Sigmoid colon (tissue), 7 donors: ENCODE results near the gene RACGAP1. TPM values are rescaled to one million over a fixed set of nuclear protein-coding genes. Genes with fewer than 3 reads are reported as not detected.
A peak's percentile ranks its signal among the peaks of the same experiment; 100 is the strongest.

Experiments
- DNase-seq: peaks from one replicate; pipeline ENCODE4 v3.0.0-alpha.2; 2019
- H3K27ac ChIP-seq, 4 donors: fragments of 200-600 bp; sonication (generic); one replicate each; pipeline ENCODE4 v1.5.1; 2016 to 2019; ENCODE audit warnings: mild to moderate bottlenecking in 1 of 4
- H3K27me3 ChIP-seq, 3 donors: fragments of 200-600 bp; sonication (generic); one replicate each; pipeline ENCODE4 v1.5.1; 2019; ENCODE audit warnings: mild to moderate bottlenecking in 1 of 3
- H3K36me3 ChIP-seq, 4 donors: fragments of 200-600 bp; sonication (generic); one replicate each; pipeline ENCODE4 v1.5.1; 2016 to 2019
- H3K4me1 ChIP-seq, 4 donors: fragments of 200-600 bp; sonication (generic); one replicate each; pipeline ENCODE4 v1.5.1; 2017 to 2019
- H3K4me3 ChIP-seq, 4 donors: fragments of 200-600 bp; sonication (generic); one replicate each; pipeline ENCODE4 v1.5.1; 2017 to 2019; ENCODE audit warnings: mild to moderate bottlenecking in 2 of 4, moderate library complexity in 1 of 4
- H3K9me3 ChIP-seq, 4 donors: fragments of 200-600 bp in 3 of 4; sonication (generic) in 3 of 4; one replicate each; pipeline versions ENCODE4 v1.5.1 to v1.6.1; 2013 to 2019
- CTCF ChIP-seq, 4 experiments: fragments of 450-650 bp in 3 of 4; fragments of 200-600 bp in 1 of 4; IDR thresholded peaks; one replicate each; pipeline ENCODE4 v1.5.1; 2016 to 2019; ENCODE audit warnings: antibody characterized with exemption in 4 of 4, mild to moderate bottlenecking in 3 of 4, moderate library complexity in 2 of 4
- EP300 ChIP-seq, 4 donors: sonication (generic); formaldehyde crosslinking; IDR thresholded peaks; one replicate each; pipeline ENCODE4 v1.6.1; 2017; ENCODE audit warnings: antibody characterized with exemption in 4 of 4
- POLR2A ChIP-seq, 2 donors: fragments of 450-650 bp; IDR thresholded peaks; one replicate each; pipeline ENCODE4 v1.6.1; 2016; ENCODE audit warnings: antibody characterized with exemption in 2 of 2, mild to moderate bottlenecking in 2 of 2, moderate library complexity in 2 of 2
- POLR2AphosphoS5 ChIP-seq, 4 donors: sonication (generic); formaldehyde crosslinking; IDR thresholded peaks; one replicate each; pipeline ENCODE4 v1.6.1; 2017; ENCODE audit warnings: antibody characterized with exemption in 4 of 4
- WGBS, 2 donors: extraction: QIAGEN DNeasy Blood & Tissue Kit; methylation state at CpG; one replicate each; pipeline ENCODE4 v1.1.7; 2013; 5-methylcytosine and 5-hydroxymethylcytosine counted together
- intact Hi-C: fragments of 100-400 bp; cut with DNase I; formaldehyde crosslinking; loops from one replicate; pipeline ENCODE4 v1.15.1; 2023
- polyA plus RNA-seq, 3 donors: library from polyadenylated mRNA; stranded (reverse); fragments of 200-250 nt; gene quantifications; one replicate each; pipeline ENCODE4 v1.2.3, GENCODE V29; 2013
- total RNA-seq, 4 donors: library from RNA; depleted of rRNA; stranded (reverse); fragments of >200 nt; gene quantifications; one replicate each; pipeline ENCODE4 v1.1.0, GENCODE V29; 2016
- donor health status: healthy with polysubstance abuse.
- donor health status: Bipolar disorder and iron deficiency.
- donor health status: healthy.

The RACGAP1 gene
- total and polyA plus RNA-seq, 7 donors, result 4.8 to 42.6 (median 22.5) TPM

DNA sequence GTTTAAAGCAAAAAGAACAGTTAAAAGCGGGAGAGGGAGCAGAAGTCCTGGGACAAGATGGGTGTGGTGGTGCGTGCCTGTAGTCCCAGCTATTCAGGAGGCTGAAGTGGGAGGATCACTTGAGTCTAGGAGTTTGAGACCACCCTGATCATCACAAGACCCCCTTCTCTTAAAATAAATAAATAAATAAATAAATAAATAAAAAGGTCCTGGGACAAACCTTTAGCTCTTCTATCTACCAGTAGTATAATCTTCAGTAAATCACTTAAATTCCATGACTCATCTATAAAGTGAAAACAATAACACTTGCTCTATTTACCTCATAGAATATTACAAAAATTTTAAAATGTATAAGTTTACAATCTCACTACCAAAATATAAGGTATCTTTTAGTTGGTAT, 5.8 kb downstream of the RACGAP1 start:
- no peaks in the 10 kb centered on the region for H3K27me3 ChIP-seq
- H3K27ac ChIP-seq, result no peak overlapping the region
- DNase-seq, result no peak
- H3K36me3 ChIP-seq, result peaks cover 0 to 6% (median 0%) of the 10 kb centered on the region in 4 donors
- no peak overlapping the region for H3K4me3 ChIP-seq
- TF ChIP-seq POLR2AphosphoS5 (IDR thresholded peaks at IDR 0.05) (no peak), POLR2A (IDR thresholded peaks at IDR 0.05) (no peak), CTCF (IDR thresholded peaks at IDR 0.05) (no peak), EP300 (IDR thresholded peaks at IDR 0.05) (no peak)
- WGBS, 2 donors, result 80 to 95% methylated on average over 2 of the region's 2 CpGs
- intact Hi-C loops, result no loop called here
- peaks cover 0 to 34% (median 25%) of the 10 kb centered on the region in 4 donors for H3K4me1 ChIP-seq
- no peaks in the 10 kb centered on the region for H3K9me3 ChIP-seq

GRCh38 chr12:50018968-50019367, 6.3 kb downstream of the RACGAP1 start:
- intact Hi-C loops, result no loop called here
- H3K4me1 ChIP-seq, result peaks cover 0 to 30% (median 21%) of the 10 kb centered on the region in 4 donors
- no peak for TF ChIP-seq EP300 (IDR thresholded peaks at IDR 0.05)
- no peak for TF ChIP-seq POLR2AphosphoS5 (IDR thresholded peaks at IDR 0.05)
- no peak for TF ChIP-seq POLR2A (IDR thresholded peaks at IDR 0.05)
- TF ChIP-seq CTCF (IDR thresholded peaks at IDR 0.05), result no peak
- WGBS, 2 donors, result 93 to 98% methylated on average over 2 of the region's 2 CpGs
- H3K36me3 ChIP-seq, result peaks cover 0 to 11% (median 0%) of the 10 kb centered on the region in 4 donors
- no peak overlapping the region for H3K27ac ChIP-seq
- no peak for DNase-seq
- H3K27me3 ChIP-seq, result no peaks in the 10 kb centered on the region
- H3K9me3 ChIP-seq, result no peaks in the 10 kb centered on the region
- no peak overlapping the region for H3K4me3 ChIP-seq

DNA sequence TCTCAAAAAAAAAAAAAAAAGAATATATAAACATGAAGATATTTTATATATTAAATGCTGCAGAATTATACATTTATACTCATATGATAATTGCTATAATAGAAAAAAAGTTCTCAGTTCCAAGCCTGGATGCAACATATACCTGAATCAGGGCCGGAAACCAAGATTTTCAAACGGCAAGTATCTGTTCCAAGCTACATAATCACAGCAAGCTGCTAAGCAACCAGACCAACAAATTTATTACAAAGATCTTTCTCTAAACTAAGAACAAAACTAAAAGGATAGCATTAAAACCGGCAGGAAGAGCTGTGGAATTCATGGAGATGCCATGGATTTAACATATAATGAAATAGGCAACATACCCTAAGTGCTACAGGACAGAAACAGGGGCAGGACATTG, 7.1 kb downstream of the RACGAP1 start:
- H3K4me3 ChIP-seq, result no peak overlapping the region
- WGBS, 2 donors, result 83% methylated on average over 3 of the region's 3 CpGs
- DNase-seq, result no peak
- no peaks in the 10 kb centered on the region for H3K9me3 ChIP-seq
- H3K36me3 ChIP-seq, result peaks cover 0 to 13% (median 0%) of the 10 kb centered on the region in 4 donors
- TF ChIP-seq EP300 (IDR thresholded peaks at IDR 0.05) (no peak), POLR2AphosphoS5 (IDR thresholded peaks at IDR 0.05) (no peak), POLR2A (IDR thresholded peaks at IDR 0.05) (no peak), CTCF (IDR thresholded peaks at IDR 0.05) (no peak)
- intact Hi-C loops, result no loop called here
- peaks cover 0 to 30% (median 21%) of the 10 kb centered on the region in 4 donors for H3K4me1 ChIP-seq
- H3K27me3 ChIP-seq, result no peaks in the 10 kb centered on the region
- H3K27ac ChIP-seq, result peak overlapping the region; percentile 61 to 68 (median 64)

DNA sequence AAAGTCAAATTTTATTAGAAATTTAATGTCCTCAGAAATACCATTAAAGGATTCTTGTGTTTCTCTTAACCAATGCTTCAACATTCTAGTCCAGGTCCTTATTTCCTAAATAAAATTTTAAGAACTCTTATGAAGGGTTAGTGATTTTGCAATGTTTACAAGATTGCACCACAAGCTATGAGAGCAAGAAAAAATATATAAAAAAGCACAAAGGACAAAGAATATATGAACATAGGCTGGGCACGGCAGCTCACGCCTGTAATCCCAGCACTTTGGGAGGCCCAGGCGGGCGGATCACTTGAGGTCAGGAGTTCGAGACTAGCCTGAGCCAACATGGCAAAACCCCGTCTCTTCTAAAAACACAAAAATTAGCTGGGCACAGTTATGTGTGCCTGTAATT, 7.7 kb downstream of the RACGAP1 start:
- Histone ChIP-seq H3K4me3 (no peak overlapping the region), H3K36me3 (peaks cover 0 to 13% (median 0%) of the 10 kb centered on the region in 4 donors), H3K4me1 (peaks cover 0 to 30% (median 21%) of the 10 kb centered on the region in 4 donors), H3K9me3 (no peaks in the 10 kb centered on the region), H3K27me3 (no peaks in the 10 kb centered on the region), H3K27ac (peak overlapping the region; percentile 61 to 68 (median 64))
- 78 to 85% methylated on average over 6 of the region's 6 CpGs for whole genome bisulfite sequencing, 2 donors
- no peak for DNase-seq
- TF ChIP-seq POLR2A (IDR thresholded peaks at IDR 0.05) (no peak), POLR2AphosphoS5 (IDR thresholded peaks at IDR 0.05) (peak in 1 of 4 donors; percentile 9), CTCF (IDR thresholded peaks at IDR 0.05) (no peak), EP300 (IDR thresholded peaks at IDR 0.05) (no peak)
- intact Hi-C loops, result no loop called here
